Uterus (tissue), 4 donors: ENCODE data around the gene TEX29. TPM values are rescaled to one million over a fixed set of nuclear protein-coding genes. Genes with fewer than 3 reads are reported as not detected.

Source experiments
- DNase-seq, 2 donors: peaks; one replicate each; pipeline ENCODE4 v3.0.0-alpha.2; 2019 to 2020
- H3K27ac ChIP-seq, 2 donors: fragments of 200-600 bp; sonication (generic); 1 replicate in 1 of 2; 2 replicates in 1 of 2; pipeline ENCODE4 v1.5.1; 2016 to 2018
- H3K27me3 ChIP-seq, 2 donors: fragments of 200-600 bp; sonication (generic); one replicate each; pipeline ENCODE4 v1.5.1; 2018 to 2019; ENCODE audit warnings: control low read depth in 1 of 2
- H3K36me3 ChIP-seq, 2 donors: fragments of 200-600 bp; sonication (generic); one replicate each; pipeline ENCODE4 v1.5.1; 2019; ENCODE audit warnings: control low read depth in 1 of 2
- H3K4me1 ChIP-seq, 2 donors: fragments of 200-600 bp; sonication (generic); one replicate each; pipeline ENCODE4 v1.5.1; 2018 to 2019; ENCODE audit warnings: control low read depth in 1 of 2
- H3K4me3 ChIP-seq, 2 donors: fragments of 200-600 bp; sonication (generic); 1 replicate in 1 of 2; 2 replicates in 1 of 2; pipeline ENCODE4 v1.5.1; 2018 to 2019; ENCODE audit warnings: mild to moderate bottlenecking in 1 of 2
- H3K9me3 ChIP-seq, 2 donors: fragments of 200-600 bp; sonication (generic); one replicate each; pipeline ENCODE4 v1.5.1; 2019; ENCODE audit warnings: control low read depth in 1 of 2
- CTCF ChIP-seq, 4 experiments: fragments of 200-600 bp in 2 of 4; fragments of 450-650 bp in 2 of 4; sonication (generic) in 2 of 4; IDR thresholded peaks; one replicate each; pipeline ENCODE4 v1.5.1; 2016 to 2019; ENCODE audit warnings: antibody characterized with exemption in 4 of 4, mild to moderate bottlenecking in 2 of 4, moderate library complexity in 1 of 4
- POLR2A ChIP-seq, 2 donors: fragments of 450-650 bp; IDR thresholded peaks; one replicate each; pipeline ENCODE4 v1.6.1; 2016; ENCODE audit warnings: antibody characterized with exemption in 2 of 2, mild to moderate bottlenecking in 1 of 2, moderate library complexity in 1 of 2
- intact Hi-C: fragments of 100-400 bp; cut with DNase I; formaldehyde crosslinking; loops from one replicate; pipeline ENCODE4 v1.15.1; 2023; ENCODE audit warnings: low total_unique reads
- total RNA-seq, 4 donors: library from RNA; depleted of rRNA in 3 of 4; stranded (reverse); fragments of >200 nt in 3 of 4; gene quantifications; one replicate each; pipeline versions ENCODE4 v1.1.0 to v1.2.4, GENCODE V29; 2014 to 2023
- donor health status: DM: yes; HTN: yes; CAD: no.

TEX29 gene
- total RNA-seq, 4 donors from 2014 or later, result 0.91 TPM; not detected in 3

- H3K27ac ChIP-seq, result no peak overlapping the region
- no peak overlapping the region for H3K4me3 ChIP-seq
- no peak for TF ChIP-seq CTCF (IDR thresholded peaks at IDR 0.05)
- no peak for TF ChIP-seq POLR2A (IDR thresholded peaks at IDR 0.05)
- no peak for DNase-seq
- no peaks in the 10 kb centered on the region for H3K9me3 ChIP-seq
- H3K4me1 ChIP-seq, result no peaks in the 10 kb centered on the region
- H3K27me3 ChIP-seq, result no peaks in the 10 kb centered on the region
- intact Hi-C loops, result no loop called here
- H3K36me3 ChIP-seq, result no peaks in the 10 kb centered on the region
Measured at GRCh38 chr13:111283991-111284390, 36.5 kb upstream of the TEX29 start.

- Histone ChIP-seq H3K27ac (no peak overlapping the region), H3K27me3 (no peaks in the 10 kb centered on the region), H3K4me1 (no peaks in the 10 kb centered on the region), H3K9me3 (no peaks in the 10 kb centered on the region), H3K36me3 (no peaks in the 10 kb centered on the region), H3K4me3 (no peak overlapping the region)
- DNase-seq, result no peak
- intact Hi-C loops, result no loop called here
- TF ChIP-seq CTCF (IDR thresholded peaks at IDR 0.05), result no peak
- no peak for TF ChIP-seq POLR2A (IDR thresholded peaks at IDR 0.05)
Measured at GRCh38 chr13:111284565-111284964, 35.9 kb upstream of the TEX29 start.

- TF ChIP-seq POLR2A (IDR thresholded peaks at IDR 0.05), result no peak
- no peak for TF ChIP-seq CTCF (IDR thresholded peaks at IDR 0.05)
- intact Hi-C loops, result no loop called here
- H3K9me3 ChIP-seq, result no peaks in the 10 kb centered on the region
- DNase-seq, result no peak
- no peak overlapping the region for H3K4me3 ChIP-seq
- H3K27ac ChIP-seq, result no peak overlapping the region
- H3K4me1 ChIP-seq, result no peaks in the 10 kb centered on the region
- H3K27me3 ChIP-seq, result no peaks in the 10 kb centered on the region
- H3K36me3 ChIP-seq, result no peaks in the 10 kb centered on the region
Measured at GRCh38 chr13:111286162-111286561, 34.3 kb upstream of the TEX29 start.

- TF ChIP-seq CTCF (IDR thresholded peaks at IDR 0.05), result no peak
- TF ChIP-seq POLR2A (IDR thresholded peaks at IDR 0.05), result no peak
- H3K27me3 ChIP-seq, result no peaks in the 10 kb centered on the region
- no peak overlapping the region for H3K27ac ChIP-seq
- no peaks in the 10 kb centered on the region for H3K36me3 ChIP-seq
- H3K9me3 ChIP-seq, result no peaks in the 10 kb centered on the region
- H3K4me3 ChIP-seq, result no peak overlapping the region
- intact Hi-C loops, result no loop called here
- H3K4me1 ChIP-seq, result no peaks in the 10 kb centered on the region
- DNase-seq, result no peak
Measured at GRCh38 chr13:111286749-111287148, 33.7 kb upstream of the TEX29 start.

- Histone ChIP-seq H3K36me3 (no peaks in the 10 kb centered on the region), H3K27me3 (no peaks in the 10 kb centered on the region), H3K4me3 (no peak overlapping the region), H3K27ac (no peak overlapping the region), H3K9me3 (no peaks in the 10 kb centered on the region), H3K4me1 (no peaks in the 10 kb centered on the region)
- no peak for TF ChIP-seq POLR2A (IDR thresholded peaks at IDR 0.05)
- intact Hi-C loops, result no loop called here
- DNase-seq, result no peak
Measured at GRCh38 chr13:111287201-111287600, 33.2 kb upstream of the TEX29 start.

- Histone ChIP-seq H3K27ac (no peak overlapping the region), H3K9me3 (no peaks in the 10 kb centered on the region), H3K36me3 (no peaks in the 10 kb centered on the region), H3K27me3 (no peaks in the 10 kb centered on the region), H3K4me3 (no peak overlapping the region), H3K4me1 (no peaks in the 10 kb centered on the region)
- TF ChIP-seq POLR2A (IDR thresholded peaks at IDR 0.05) (no peak), CTCF (IDR thresholded peaks at IDR 0.05) (no peak)
- intact Hi-C loops, result no loop called here
- no peak for DNase-seq
Measured at GRCh38 chr13:111288276-111288675, 32.2 kb upstream of the TEX29 start.
